SJCRH30 (cell line): ENCODE data around the gene PCDH19. TPM values are rescaled to one million over a fixed set of nuclear protein-coding genes. Genes with fewer than 3 reads are reported as not detected.

ENCODE experiments used
- DNase-seq, 2 experiments: peaks; one replicate each; pipeline ENCODE4 v3.0.0-alpha.2; 2015 to 2020
- H3K27ac ChIP-seq: fragments of 250-450 bp; sonication (Bioruptor Pico); 2 replicates; pipeline ENCODE4 v1.5.1; 2020; ENCODE audit warnings: mild to moderate bottlenecking, moderate library complexity
- H3K27me3 ChIP-seq: fragments of 250-450 bp; sonication (Bioruptor Pico); 2 replicates; pipeline ENCODE4 v1.5.1; 2020; ENCODE audit warnings: mild to moderate bottlenecking, moderate library complexity
- H3K36me3 ChIP-seq: fragments of 250-450 bp; sonication (Bioruptor Pico); 2 replicates; pipeline ENCODE4 v1.5.1; 2020; ENCODE audit warnings: mild to moderate bottlenecking, moderate library complexity
- H3K4me1 ChIP-seq: fragments of 250-450 bp; sonication (Bioruptor Pico); 2 replicates; pipeline ENCODE4 v1.5.1; 2020; ENCODE audit warnings: mild to moderate bottlenecking, moderate library complexity
- H3K4me3 ChIP-seq: fragments of 250-450 bp; sonication (Bioruptor Pico); 2 replicates; pipeline ENCODE4 v1.5.1; 2020; ENCODE audit warnings: mild to moderate bottlenecking, moderate library complexity
- H3K9me3 ChIP-seq: fragments of 250-450 bp; sonication (Bioruptor Pico); replicated peaks from 2 replicates; pipeline ENCODE4 v1.5.1; 2020; ENCODE audit warnings: mild to moderate bottlenecking, moderate library complexity
- total RNA-seq: library from RNA; depleted of rRNA; stranded (reverse); fragments of >200 nt; shearing (Covaris generic); gene quantifications from 2 replicates; pipeline ENCODE4 v1.2.3, GENCODE V29; 2014

PCDH19 gene
- total RNA-seq, 1 experiment from 2014 or later = 0.30 TPM

GRCh38 chrX:100410901-100411801 is 1.1 kb upstream of the PCDH19 start:
- H3K36me3 ChIP-seq = no peaks in the 10 kb centered on the region
- no peak overlapping the region for H3K4me3 ChIP-seq
- no peaks in the 10 kb centered on the region for H3K4me1 ChIP-seq
- no peak for DNase-seq
- no peaks in the 10 kb centered on the region for H3K27me3 ChIP-seq
- no peak overlapping the region for H3K27ac ChIP-seq
- H3K9me3 ChIP-seq = no peaks in the 10 kb centered on the region

- Histone ChIP-seq H3K4me3 (peak overlapping the region; percentile 36), H3K27ac (no peak overlapping the region), H3K9me3 (no peaks in the 10 kb centered on the region), H3K27me3 (no peaks in the 10 kb centered on the region), H3K36me3 (no peaks in the 10 kb centered on the region), H3K4me1 (no peaks in the 10 kb centered on the region)
- no peak for DNase-seq
These were observed 1.1 kb downstream of the PCDH19 start for GRCh38 chrX:100408713-100409609.

DNA sequence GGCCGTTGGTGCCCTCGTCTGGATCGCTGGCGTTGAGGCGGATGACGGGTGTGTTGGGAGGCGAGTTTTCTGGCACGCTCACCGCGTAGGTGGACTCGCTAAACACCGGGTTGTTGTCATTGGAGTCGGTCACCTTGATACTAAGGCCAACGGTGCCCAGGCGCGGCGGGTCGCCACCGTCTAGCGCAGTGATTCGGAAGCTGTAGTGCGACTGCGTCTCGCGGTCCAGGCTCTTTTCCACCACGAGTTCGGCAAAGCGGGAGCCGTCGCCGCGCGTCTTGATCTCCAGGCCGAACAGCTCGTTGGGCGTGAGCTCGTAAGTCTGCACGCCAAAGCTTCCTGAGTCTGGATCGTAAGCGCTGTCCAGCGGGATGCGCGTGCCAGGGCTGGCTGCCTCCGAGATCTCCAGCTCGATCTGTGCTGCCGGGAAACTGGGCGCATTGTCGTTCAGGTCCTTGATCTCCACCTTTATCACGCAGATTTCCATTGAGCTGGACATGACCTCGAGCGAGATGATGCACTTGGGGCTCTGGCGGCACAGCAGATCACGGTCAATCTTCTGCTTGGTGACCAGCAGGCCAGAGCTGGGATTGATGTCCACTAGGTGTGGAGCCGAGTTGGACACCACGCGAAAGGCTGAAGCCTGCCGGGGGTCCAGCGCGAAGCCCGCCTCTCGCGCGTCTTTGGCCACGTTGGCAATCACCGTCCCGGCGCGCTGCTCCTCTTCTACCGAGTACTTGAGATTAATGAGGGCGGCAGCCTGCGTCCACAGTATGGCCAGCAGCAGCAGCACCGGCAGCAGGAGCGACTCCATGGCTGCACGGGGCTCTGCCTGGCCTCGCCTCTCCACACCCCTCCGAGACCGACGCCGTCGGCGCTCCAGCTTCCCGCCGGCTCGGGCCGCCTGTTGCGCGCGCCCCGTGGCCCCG is 2.0 kb downstream of the PCDH19 start:
- no peaks in the 10 kb centered on the region for H3K27me3 ChIP-seq
- no peak overlapping the region for H3K4me3 ChIP-seq
- DNase-seq = no peak

DNA sequence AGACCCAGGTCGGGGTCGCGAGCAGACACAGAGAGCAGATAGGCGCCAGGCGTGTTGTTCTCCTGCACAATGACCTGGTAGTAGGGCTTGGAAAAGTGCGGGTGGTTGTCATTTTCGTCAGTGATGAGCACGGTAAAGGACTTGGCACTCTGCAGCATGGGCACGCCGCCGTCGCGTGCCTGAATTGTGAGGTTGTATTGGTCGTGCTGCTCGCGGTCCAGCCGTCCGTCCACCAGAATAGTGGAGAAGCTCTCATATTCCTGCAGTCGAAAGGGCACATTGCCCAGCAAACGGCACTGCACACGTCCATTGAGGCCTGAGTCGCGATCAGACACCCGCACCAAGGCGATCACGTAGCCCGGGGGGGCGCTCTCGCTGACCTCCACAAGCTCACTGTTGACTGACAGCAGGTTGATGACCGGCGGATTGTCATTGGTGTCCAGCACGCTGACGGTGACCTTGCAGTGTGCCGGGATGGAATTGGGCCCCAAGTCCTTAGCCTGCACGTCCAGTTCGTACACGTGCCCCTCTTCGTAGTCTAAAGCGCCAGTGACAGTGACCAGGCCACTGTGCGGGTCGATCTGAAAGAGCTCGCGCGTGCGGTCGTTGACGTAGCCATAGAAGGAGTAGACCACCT is 2.8 kb downstream of the PCDH19 start:
- DNase-seq = no peak
- H3K27me3 ChIP-seq = no peaks in the 10 kb centered on the region
- H3K9me3 ChIP-seq = no peaks in the 10 kb centered on the region
- no peak overlapping the region for H3K27ac ChIP-seq
- H3K4me1 ChIP-seq = no peaks in the 10 kb centered on the region
- no peaks in the 10 kb centered on the region for H3K36me3 ChIP-seq
- no peak overlapping the region for H3K4me3 ChIP-seq

More for the DNA sequence above, 2.0 kb downstream of the PCDH19 start:
- no peaks in the 10 kb centered on the region for H3K36me3 ChIP-seq
- no peak overlapping the region for H3K27ac ChIP-seq
- H3K4me1 ChIP-seq = no peaks in the 10 kb centered on the region
- H3K9me3 ChIP-seq = no peaks in the 10 kb centered on the region

DNA sequence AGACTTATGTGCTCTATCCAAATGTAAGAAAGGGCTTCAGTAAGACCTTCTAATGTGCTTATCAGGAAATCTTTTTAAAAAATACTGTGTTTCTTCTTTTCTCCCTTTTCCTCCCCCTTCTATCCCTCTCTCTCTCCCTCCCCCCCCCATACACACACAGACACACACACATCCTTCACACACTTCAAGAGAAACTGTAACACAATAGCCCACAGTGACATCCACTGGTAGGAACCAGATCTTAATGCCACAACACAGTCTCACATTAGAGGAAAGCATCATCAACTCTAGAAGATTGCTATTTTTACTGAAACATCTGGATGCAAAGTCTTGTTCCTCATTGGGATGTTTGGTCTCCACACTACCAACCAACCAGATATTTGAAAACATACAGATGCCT is 4.6 kb downstream of the PCDH19 start:
- no peaks in the 10 kb centered on the region for H3K9me3 ChIP-seq
- no peaks in the 10 kb centered on the region for H3K4me1 ChIP-seq
- H3K36me3 ChIP-seq = no peaks in the 10 kb centered on the region
- no peak for DNase-seq
- H3K27me3 ChIP-seq = no peaks in the 10 kb centered on the region
- H3K27ac ChIP-seq = no peak overlapping the region
- no peak overlapping the region for H3K4me3 ChIP-seq

GRCh38 chrX:100404851-100405250 is 5.2 kb downstream of the PCDH19 start:
- no peak for DNase-seq
- H3K27ac ChIP-seq = no peak overlapping the region
- H3K27me3 ChIP-seq = no peaks in the 10 kb centered on the region
- H3K9me3 ChIP-seq = no peaks in the 10 kb centered on the region
- H3K4me3 ChIP-seq = no peak overlapping the region
- no peaks in the 10 kb centered on the region for H3K4me1 ChIP-seq
- H3K36me3 ChIP-seq = no peaks in the 10 kb centered on the region

DNA sequence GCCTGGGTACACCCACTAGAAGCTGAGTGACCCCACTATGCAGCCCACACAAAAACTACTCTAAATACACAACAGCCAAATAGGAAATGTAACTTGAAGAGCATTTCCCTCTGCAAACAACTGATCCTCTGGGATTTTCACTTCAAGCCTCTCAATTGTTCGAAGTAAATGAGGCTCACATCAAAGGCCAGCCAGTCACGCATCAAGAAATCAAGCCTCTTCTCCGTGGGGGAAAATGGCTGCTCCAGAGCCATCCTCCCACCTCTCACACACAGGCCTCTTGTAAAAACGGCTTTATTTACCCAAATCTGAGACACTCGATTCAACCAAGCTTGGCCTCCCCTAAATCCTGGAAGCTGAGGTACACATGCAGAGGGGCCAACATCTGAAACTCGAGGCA is 14.3 kb downstream of the PCDH19 start:
- Histone ChIP-seq H3K4me3 (no peak overlapping the region), H3K4me1 (no peaks in the 10 kb centered on the region), H3K36me3 (no peaks in the 10 kb centered on the region), H3K27ac (no peak overlapping the region), H3K27me3 (no peaks in the 10 kb centered on the region), H3K9me3 (no peaks in the 10 kb centered on the region)
- no peak for DNase-seq

GRCh38 chrX:100381619-100382018 is 28.5 kb downstream of the PCDH19 start:
- no peak overlapping the region for H3K4me3 ChIP-seq
- H3K27me3 ChIP-seq = no peaks in the 10 kb centered on the region
- DNase-seq = no peak
- no peak overlapping the region for H3K27ac ChIP-seq
- H3K9me3 ChIP-seq = no peaks in the 10 kb centered on the region
- H3K36me3 ChIP-seq = no peaks in the 10 kb centered on the region
- H3K4me1 ChIP-seq = no peaks in the 10 kb centered on the region

GRCh38 chrX:100379388-100379986 is 30.6 kb downstream of the PCDH19 start:
- H3K36me3 ChIP-seq = no peaks in the 10 kb centered on the region

GRCh38 chrX:100377826-100378225 is 32.2 kb downstream of the PCDH19 start:
- Histone ChIP-seq H3K4me1 (no peaks in the 10 kb centered on the region), H3K27ac (no peak overlapping the region), H3K4me3 (no peak overlapping the region), H3K27me3 (no peaks in the 10 kb centered on the region), H3K36me3 (no peaks in the 10 kb centered on the region), H3K9me3 (no peaks in the 10 kb centered on the region)
- DNase-seq = no peak

More at GRCh38 chrX:100379388-100379986, 30.6 kb downstream of the PCDH19 start:
- Histone ChIP-seq H3K9me3 (no peaks in the 10 kb centered on the region), H3K27me3 (no peaks in the 10 kb centered on the region), H3K27ac (no peak overlapping the region), H3K4me1 (no peaks in the 10 kb centered on the region), H3K4me3 (no peak overlapping the region)
- peak; percentile 8 to 55 for DNase-seq

GRCh38 chrX:100376576-100376975 is 33.5 kb downstream of the PCDH19 start:
- Histone ChIP-seq H3K4me3 (no peak overlapping the region), H3K27me3 (no peaks in the 10 kb centered on the region), H3K9me3 (no peaks in the 10 kb centered on the region), H3K36me3 (no peaks in the 10 kb centered on the region), H3K4me1 (no peaks in the 10 kb centered on the region), H3K27ac (no peak overlapping the region)
- DNase-seq = no peak

DNA sequence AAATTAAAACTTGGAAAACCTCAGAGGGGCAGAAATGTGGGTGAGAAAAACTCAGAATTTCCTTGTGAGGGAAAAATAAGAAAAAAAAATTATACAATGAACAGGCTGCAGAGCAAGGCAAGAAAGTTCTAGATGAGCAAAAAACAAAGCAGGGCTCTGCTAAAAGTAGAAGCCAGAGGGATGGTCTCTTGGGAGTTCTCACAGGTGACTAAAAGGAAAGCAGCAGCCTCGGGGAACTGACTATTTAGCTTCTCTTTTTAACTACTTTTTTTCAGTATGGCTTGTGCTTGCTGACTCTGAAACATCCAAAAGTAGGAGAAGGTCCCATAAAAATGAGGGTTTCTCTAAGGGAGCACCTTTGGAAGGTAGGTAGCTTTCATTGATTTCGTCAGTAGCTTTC is 36.4 kb downstream of the PCDH19 start:
- Histone ChIP-seq H3K9me3 (no peaks in the 10 kb centered on the region), H3K27me3 (no peaks in the 10 kb centered on the region), H3K4me3 (no peak overlapping the region), H3K36me3 (no peaks in the 10 kb centered on the region), H3K4me1 (no peaks in the 10 kb centered on the region), H3K27ac (no peak overlapping the region)
- DNase-seq = no peak

GRCh38 chrX:100368167-100368566 is 41.9 kb downstream of the PCDH19 start:
- Histone ChIP-seq H3K9me3 (no peaks in the 10 kb centered on the region), H3K4me3 (no peak overlapping the region), H3K27ac (no peak overlapping the region), H3K27me3 (no peaks in the 10 kb centered on the region; the same call in 1 of the 2 replicates), H3K36me3 (no peaks in the 10 kb centered on the region), H3K4me1 (no peaks in the 10 kb centered on the region)
- DNase-seq = peak; percentile 15 to 41
